HG03159 (cell line): ENCODE results near the gene MYCBP.

ENCODE experiments used
- ATAC-seq: cut with Tn5 transposase; IDR thresholded peaks from one replicate; pipeline ENCODE4 v1.9.1; 2021; ENCODE audit warnings: mild to moderate bottlenecking, moderate library complexity; ENCODE audit not compliant: unreplicated experiment

The MYCBP gene

GRCh38 chr1:38826886-38827285 is 46.3 kb downstream of the MYCBP start:
- ATAC-seq, result no peak

GRCh38 chr1:38826262-38826661 is 46.9 kb downstream of the MYCBP start:
- no peak for ATAC-seq

GRCh38 chr1:38820860-38821259 is 52.3 kb downstream of the MYCBP start:
- ATAC-seq, result no peak

GRCh38 chr1:38819516-38819915 is 53.6 kb downstream of the MYCBP start:
- ATAC-seq, result no peak

- no peak for ATAC-seq
Measured at GRCh38 chr1:38819040-38819439, 54.1 kb downstream of the MYCBP start.

- no peak for ATAC-seq
Measured at GRCh38 chr1:38818175-38818976, 54.8 kb downstream of the MYCBP start.

GRCh38 chr1:38817267-38818174 is 55.6 kb downstream of the MYCBP start:
- ATAC-seq, result no peak

- no peak for ATAC-seq
Measured at GRCh38 chr1:38815903-38816627, 57.1 kb downstream of the MYCBP start.

- no peak for ATAC-seq
Measured at GRCh38 chr1:38814984-38815464, 58.1 kb downstream of the MYCBP start.

GRCh38 chr1:38814444-38814983 is 58.6 kb downstream of the MYCBP start:
- ATAC-seq, result no peak

GRCh38 chr1:38812981-38813380 is 60.2 kb downstream of the MYCBP start:
- no peak for ATAC-seq
